ENCODE measurements around the gene ADA. TPM values are rescaled to one million over a fixed set of nuclear protein-coding genes. Genes with fewer than 3 reads are reported as not detected.

Gene ADA
- total RNA-seq, 2 experiments from 2014 or later: 67.0 to 142 TPM

GRCh38 chr20:44622501-44623270 lies 28.8 kb downstream of the ADA start:
- H3K4me2 ChIP-seq (ENCODE audit: low read length): no peak overlapping the region
- H3K27ac ChIP-seq (ENCODE audit: low read depth, low read length, poor library complexity, severe bottlenecking): no peak overlapping the region
- TF ChIP-seq EZH2phosphoT487 (IDR thresholded peaks at IDR 0.05; ENCODE audit: borderline replicate concordance, low read depth, low read length) (no peak), CTCF (conservative IDR thresholded peaks at IDR 0.05; ENCODE audit: low read length) (no peak)
- no peaks in the 10 kb centered on the region for H4K20me1 ChIP-seq (ENCODE audit: insufficient read depth, low read length)
- no TSS peak for BruUV-seq (replicated peaks)
- no peaks in the 10 kb centered on the region for H3K9me2 ChIP-seq (ENCODE audit: insufficient read depth, low read length)
- CTCF ChIA-PET (ENCODE audit: unreplicated experiment): no interaction called here
- no peaks in the 10 kb centered on the region for H3K79me2 ChIP-seq (ENCODE audit: insufficient read depth, low read depth, low read length)
- no peak overlapping the region for H2AFZ ChIP-seq (ENCODE audit: low read length)
- intact Hi-C loops (cut with micrococcal nuclease; ENCODE audit: unreplicated experiment): no loop called here
- H3K9me3 ChIP-seq (ENCODE audit: low read length): peaks cover 24% of the 10 kb centered on the region
- DNase-seq (ENCODE audit: low spot score): no peak
- H3K4me3 ChIP-seq (ENCODE audit: low read depth, low read length, poor library complexity, severe bottlenecking): no peak overlapping the region
- peaks cover 19% of the 10 kb centered on the region for H3K4me1 ChIP-seq (ENCODE audit: insufficient read depth, low read length, poor library complexity, severe bottlenecking)
- H3K36me3 ChIP-seq (ENCODE audit: insufficient read depth, low read length): peaks cover 98% of the 10 kb centered on the region
- POLR2A ChIA-PET: no interaction called here

GRCh38 chr20:44621939-44622338 lies 29.6 kb downstream of the ADA start:
- no peak for TF ChIP-seq EZH2phosphoT487 (IDR thresholded peaks at IDR 0.05; ENCODE audit: borderline replicate concordance, low read depth, low read length)
- no peak for TF ChIP-seq CTCF (conservative IDR thresholded peaks at IDR 0.05; ENCODE audit: low read length)
- Histone ChIP-seq H3K27ac (ENCODE audit: low read depth, low read length, poor library complexity, severe bottlenecking) (no peak overlapping the region), H3K4me2 (ENCODE audit: low read length) (no peak overlapping the region), H4K20me1 (ENCODE audit: insufficient read depth, low read length) (no peaks in the 10 kb centered on the region), H3K9me3 (ENCODE audit: low read length) (peaks cover 24% of the 10 kb centered on the region), H3K36me3 (ENCODE audit: insufficient read depth, low read length) (peaks cover 98% of the 10 kb centered on the region), H3K4me1 (ENCODE audit: insufficient read depth, low read length, poor library complexity, severe bottlenecking) (peaks cover 26% of the 10 kb centered on the region), H3K4me3 (ENCODE audit: low read depth, low read length, poor library complexity, severe bottlenecking) (no peak overlapping the region), H3K9me2 (ENCODE audit: insufficient read depth, low read length) (no peaks in the 10 kb centered on the region), H2AFZ (ENCODE audit: low read length) (no peak overlapping the region), H3K79me2 (ENCODE audit: insufficient read depth, low read depth, low read length) (no peaks in the 10 kb centered on the region)
- BruUV-seq (replicated peaks): no TSS peak
- intact Hi-C loops (cut with micrococcal nuclease; ENCODE audit: unreplicated experiment): no loop called here
- POLR2A ChIA-PET: no interaction called here
- CTCF ChIA-PET (ENCODE audit: unreplicated experiment): no interaction called here
- DNase-seq (ENCODE audit: low spot score): no peak

GRCh38 chr20:44621325-44621724 lies 30.2 kb downstream of the ADA start:
- H3K36me3 ChIP-seq (ENCODE audit: insufficient read depth, low read length): peaks cover 98% of the 10 kb centered on the region
- CTCF ChIA-PET (ENCODE audit: unreplicated experiment): no interaction called here
- BruUV-seq (replicated peaks): no TSS peak
- H3K4me1 ChIP-seq (ENCODE audit: insufficient read depth, low read length, poor library complexity, severe bottlenecking): peaks cover 32% of the 10 kb centered on the region
- DNase-seq (ENCODE audit: low spot score): no peak
- no peak overlapping the region for H3K4me3 ChIP-seq (ENCODE audit: low read depth, low read length, poor library complexity, severe bottlenecking)
- no peaks in the 10 kb centered on the region for H4K20me1 ChIP-seq (ENCODE audit: insufficient read depth, low read length)
- no peaks in the 10 kb centered on the region for H3K9me2 ChIP-seq (ENCODE audit: insufficient read depth, low read length)
- POLR2A ChIA-PET: interaction anchor here (1.2 kb wide), 1 partner anchor 15 kb away, joined by 3 read pairs; no protein-coding TSS in a partner anchor
- peaks cover 24% of the 10 kb centered on the region for H3K9me3 ChIP-seq (ENCODE audit: low read length)
- no peak overlapping the region for H3K4me2 ChIP-seq (ENCODE audit: low read length)
- no peak overlapping the region for H3K27ac ChIP-seq (ENCODE audit: low read depth, low read length, poor library complexity, severe bottlenecking)
- H3K79me2 ChIP-seq (ENCODE audit: insufficient read depth, low read depth, low read length): no peaks in the 10 kb centered on the region
- TF ChIP-seq EZH2phosphoT487 (IDR thresholded peaks at IDR 0.05; ENCODE audit: borderline replicate concordance, low read depth, low read length) (no peak), CTCF (conservative IDR thresholded peaks at IDR 0.05; ENCODE audit: low read length) (no peak)
- no peak overlapping the region for H2AFZ ChIP-seq (ENCODE audit: low read length)
- intact Hi-C loops (cut with micrococcal nuclease; ENCODE audit: unreplicated experiment): no loop called here

Measured in OCI-LY7 (cell line).